H9 (cell line): Measurements from ENCODE around the gene BTNL3. TPM values are rescaled to one million over a fixed set of nuclear protein-coding genes. Genes with fewer than 3 reads are reported as not detected.
A peak's percentile ranks its signal among the peaks of the same experiment; 100 is the strongest.

Experiments
- DNase-seq: peaks from one replicate; pipeline ENCODE4 v3.0.0-alpha.2; 2017
- H2AFZ ChIP-seq: one replicate; pipeline ENCODE4 v1.6.1; 2013; ENCODE audit warnings: mild to moderate bottlenecking, low read length, control low read depth, moderate library complexity
- H2AK5ac ChIP-seq: 2 replicates; pipeline ENCODE4 v1.6.1; 2013; ENCODE audit warnings: low read length, control low read depth, mixed read lengths; ENCODE audit not compliant: insufficient read length
- H2BK120ac ChIP-seq: one replicate; pipeline ENCODE4 v1.6.1; 2013; ENCODE audit warnings: low read depth, mild to moderate bottlenecking, low read length, control low read depth, inconsistent platforms; ENCODE audit not compliant: poor library complexity, severe bottlenecking
- H2BK12ac ChIP-seq: 2 replicates; pipeline ENCODE4 v1.6.1; 2013; ENCODE audit warnings: low read length, control low read depth, mixed read lengths, low read depth; ENCODE audit not compliant: insufficient read length
- H2BK15ac ChIP-seq: 2 replicates; pipeline ENCODE4 v1.6.1; 2013; ENCODE audit warnings: low read depth, low read length, control low read depth
- H2BK20ac ChIP-seq: one replicate; pipeline ENCODE4 v1.6.1; 2013; ENCODE audit warnings: low read depth, mild to moderate bottlenecking, low read length, control low read depth, inconsistent platforms; ENCODE audit not compliant: poor library complexity, severe bottlenecking
- H2BK5ac ChIP-seq: 2 replicates; pipeline ENCODE4 v1.6.1; 2013; ENCODE audit warnings: low read length, control low read depth, mixed read lengths; ENCODE audit not compliant: insufficient read length
- H3K14ac ChIP-seq: 2 replicates; pipeline ENCODE4 v1.6.1; 2013; ENCODE audit warnings: low read length, control low read depth; ENCODE audit not compliant: insufficient read depth
- H3K18ac ChIP-seq: 2 replicates; pipeline ENCODE4 v1.6.1; 2013; ENCODE audit warnings: low read depth, mild to moderate bottlenecking, mixed read lengths, low read length, control low read depth; ENCODE audit not compliant: insufficient read length
- H3K23ac ChIP-seq: 2 replicates; pipeline ENCODE4 v1.6.1; 2013; ENCODE audit warnings: low read length, control low read depth, mixed read lengths, low read depth; ENCODE audit not compliant: insufficient read length
- H3K23me2 ChIP-seq: 2 replicates; pipeline ENCODE4 v1.6.1; 2013; ENCODE audit warnings: low read depth, mild to moderate bottlenecking, mixed read lengths, low read length, control low read depth; ENCODE audit not compliant: insufficient read length, poor library complexity, severe bottlenecking
- H3K27ac ChIP-seq: 2 replicates; pipeline ENCODE4 v1.5.1; 2013; ENCODE audit warnings: low read length, control low read depth, mixed read lengths, low read depth; ENCODE audit not compliant: insufficient read length
- H3K27me3 ChIP-seq: 2 replicates; pipeline ENCODE4 v1.6.1; 2013; ENCODE audit warnings: low read length, control low read depth, inconsistent platforms; ENCODE audit not compliant: insufficient read depth
- H3K4ac ChIP-seq: 2 replicates; pipeline ENCODE4 v1.6.1; 2013; ENCODE audit warnings: low read depth, mild to moderate bottlenecking, control low read depth, inconsistent platforms, low read length, moderate library complexity
- H3K4me1 ChIP-seq: 2 replicates; pipeline ENCODE4 v1.6.1; 2013; ENCODE audit warnings: low read length, control low read depth, inconsistent platforms; ENCODE audit not compliant: insufficient read depth
- H3K4me2 ChIP-seq: 2 replicates; pipeline ENCODE4 v1.6.1; 2013; ENCODE audit warnings: low read length, control low read depth, mixed read lengths; ENCODE audit not compliant: insufficient read length, insufficient read depth
- H3K56ac ChIP-seq: 2 replicates; pipeline ENCODE4 v1.6.1; 2013; ENCODE audit warnings: low read depth, mild to moderate bottlenecking, mixed read lengths, low read length, control low read depth; ENCODE audit not compliant: insufficient read length
- H3K79me1 ChIP-seq: 2 replicates; pipeline ENCODE4 v1.6.1; 2013; ENCODE audit warnings: low read depth, mild to moderate bottlenecking, moderate library complexity, low read length, control low read depth, inconsistent platforms; ENCODE audit not compliant: insufficient read depth, poor library complexity, severe bottlenecking
- H3K79me2 ChIP-seq: 2 replicates; pipeline ENCODE4 v1.6.1; 2013; ENCODE audit warnings: low read length, control low read depth, inconsistent platforms; ENCODE audit not compliant: insufficient read depth
- H3K9ac ChIP-seq: 2 replicates; pipeline ENCODE4 v1.6.1; 2013; ENCODE audit warnings: low read length, control low read depth, mixed read lengths; ENCODE audit not compliant: insufficient read length; ENCODE audit errors: extremely low read depth
- H3K9me3 ChIP-seq: one replicate; pipeline ENCODE4 v1.6.1; 2013; ENCODE audit warnings: low read depth, low read length, inconsistent platforms; ENCODE audit not compliant: control insufficient read depth
- H3T11ph ChIP-seq: one replicate; pipeline ENCODE4 v1.6.1; 2013; ENCODE audit warnings: mild to moderate bottlenecking, low read length, control low read depth, inconsistent platforms
- H4K20me1 ChIP-seq: one replicate; pipeline ENCODE4 v1.6.1; 2013; ENCODE audit not compliant: control insufficient read depth, insufficient read length, insufficient read depth
- H4K5ac ChIP-seq: 2 replicates; pipeline ENCODE4 v1.6.1; 2013; ENCODE audit warnings: low read depth, mild to moderate bottlenecking, mixed read lengths, low read length, control low read depth; ENCODE audit not compliant: insufficient read length
- H4K8ac ChIP-seq: replicated peaks from 2 replicates; pipeline ENCODE4 v1.6.1; 2013; ENCODE audit warnings: low read length, control low read depth, mixed read lengths, low read depth; ENCODE audit not compliant: insufficient read length
- H4K91ac ChIP-seq: 2 replicates; pipeline ENCODE4 v1.6.1; 2013; ENCODE audit warnings: low read depth, mild to moderate bottlenecking, moderate library complexity, mixed read lengths, low read length, control low read depth; ENCODE audit not compliant: insufficient read length
- H3K27ac Mint-ChIP-seq, 3 experiments: 2 replicates in 2 of 3; 3 replicates in 1 of 3; pipeline ENCODE4 v1.8.0; 2020 to 2021; ENCODE audit warnings: mixed read lengths in 3 of 3, mild to moderate bottlenecking in 1 of 3, moderate library complexity in 1 of 3
- H3K27me3 Mint-ChIP-seq: 2 replicates; pipeline ENCODE4 v1.8.0; 2021; ENCODE audit warnings: low read depth, mild to moderate bottlenecking, moderate library complexity, mixed read lengths
- H3K36me3 Mint-ChIP-seq, 3 experiments: 2 replicates in 2 of 3; 3 replicates in 1 of 3; pipeline ENCODE4 v1.8.0; 2020 to 2021; ENCODE audit warnings: low read depth in 3 of 3, mixed read lengths in 3 of 3; ENCODE audit not compliant: insufficient read depth in 1 of 3
- H3K4me1 Mint-ChIP-seq, 2 experiments: 2 replicates each; pipeline ENCODE4 v1.8.0; 2020; ENCODE audit warnings: mixed read lengths in 2 of 2
- H3K4me3 Mint-ChIP-seq, 2 experiments: 2 replicates in 1 of 2; 3 replicates in 1 of 2; pipeline ENCODE4 v1.8.0; 2020 to 2021; ENCODE audit warnings: mild to moderate bottlenecking in 2 of 2, mixed read lengths in 2 of 2, moderate library complexity in 1 of 2
- H3K9me3 Mint-ChIP-seq, 2 experiments: 2 replicates in 1 of 2; 3 replicates in 1 of 2; pipeline ENCODE4 v1.8.0; 2020; ENCODE audit warnings: mild to moderate bottlenecking in 2 of 2, mixed read lengths in 2 of 2, moderate library complexity in 1 of 2
- CTCF ChIP-seq: fragments of 200-600 bp; sonication (generic); conservative IDR thresholded peaks from 3 replicates; pipeline ENCODE4 v1.8.0; 2021; ENCODE audit warnings: antibody characterized with exemption, mild to moderate bottlenecking
- WGBS: extraction: QIAGEN DNeasy Blood & Tissue Kit; methylation state at CpG from one replicate; pipeline ENCODE4 v1.1.7; 2013; ENCODE audit warnings: missing lambda C conversion rate, low lambda C conversion rate, mixed read lengths; ENCODE audit not compliant: insufficient read length; ENCODE audit errors: extremely low coverage; 5-methylcytosine and 5-hydroxymethylcytosine counted together
- total RNA-seq: library from RNA; stranded (reverse); gene quantifications from 2 replicates; pipeline ENCODE4 v1.2.1, GENCODE V29; 2021

BTNL3 gene
- total RNA-seq, 1 experiment from 2014 or later, result not detected

DNA sequence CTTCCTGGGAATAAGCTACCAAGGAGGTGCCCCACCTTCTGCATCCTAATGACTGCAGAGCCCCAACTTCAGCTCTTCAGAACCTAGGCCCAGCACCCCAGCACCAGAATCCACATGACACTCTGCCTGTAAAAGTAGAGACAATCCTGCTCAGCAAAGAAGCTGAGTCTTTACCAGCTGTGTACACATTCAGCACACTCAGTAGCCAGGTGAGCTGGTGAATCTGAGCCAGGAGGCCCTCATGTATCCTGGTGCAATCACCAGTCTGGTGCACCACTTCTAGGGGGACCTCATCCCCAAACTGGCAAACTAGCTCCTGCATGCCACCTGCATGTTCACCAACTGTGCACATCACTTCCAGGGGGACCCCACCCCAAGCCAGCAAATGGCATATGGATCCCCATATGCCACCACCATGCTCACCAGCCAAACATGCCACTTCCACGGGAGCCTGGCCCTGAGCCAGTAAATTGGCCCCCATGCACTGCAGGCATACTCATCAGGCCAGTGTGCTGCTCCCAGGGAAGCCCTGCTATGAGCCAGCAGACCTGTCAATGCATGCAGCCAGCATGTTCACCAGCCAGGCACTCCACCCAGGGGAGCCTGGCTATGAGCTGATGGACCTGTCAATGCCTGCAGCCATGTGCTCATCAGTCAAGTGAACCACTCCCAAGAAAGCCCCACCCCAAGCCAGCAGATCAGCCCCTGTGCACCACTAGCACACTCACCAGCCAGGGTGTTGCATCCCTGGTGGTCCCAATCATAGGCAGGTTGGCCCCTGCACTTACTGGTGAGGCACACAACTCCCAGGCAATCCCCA lies 35.8 kb downstream of the BTNL3 start:
- no peak overlapping the region for H3K27ac ChIP-seq
- Mint-ChIP-seq H3K4me1 (peaks cover 10 to 12% of the 10 kb centered on the region in 2 experiments), H3K27ac (peak overlapping the region in 1 of 3 experiments; percentile 80; a peak in 1 of 7 replicates), H3K36me3 (peaks cover 0 to 5% (median 0%) of the 10 kb centered on the region in 3 experiments; a peak in 1 of 7 replicates), H3K4me3 (no peak overlapping the region), H3K9me3 (peaks cover 12 to 25% of the 10 kb centered on the region in 2 experiments; a peak in 4 of 5 replicates), H3K27me3 (peaks cover 29% of the 10 kb centered on the region)
- H3K27me3 ChIP-seq, result no peaks in the 10 kb centered on the region
- no peak overlapping the region for H2AFZ ChIP-seq
- H3K4ac ChIP-seq, result no peak overlapping the region
- no peak overlapping the region for H4K91ac ChIP-seq
- no peaks in the 10 kb centered on the region for H3K23me2 ChIP-seq
- no peak overlapping the region for H3K4me2 ChIP-seq
- DNase-seq, result no peak
- no peak overlapping the region for H3K23ac ChIP-seq
- H3K79me2 ChIP-seq, result no peaks in the 10 kb centered on the region
- H3K18ac ChIP-seq, result no peak overlapping the region
- H2AK5ac ChIP-seq, result no peak overlapping the region
- WGBS, result no CpG with 5 or more reads among the region's 1 CpG
- H3K56ac ChIP-seq, result no peak overlapping the region
- no peak overlapping the region for H3T11ph ChIP-seq
- TF ChIP-seq CTCF, result no peak
- no peak overlapping the region for H2BK120ac ChIP-seq
- no peak overlapping the region for H2BK12ac ChIP-seq
- no peak overlapping the region for H3K9ac ChIP-seq
- no peaks in the 10 kb centered on the region for H3K9me3 ChIP-seq
- no peaks in the 10 kb centered on the region for H3K79me1 ChIP-seq
- no peak overlapping the region for H2BK20ac ChIP-seq
- H3K14ac ChIP-seq, result no peak overlapping the region; the same call in 1 of the 2 replicates
- H3K4me1 ChIP-seq, result no peaks in the 10 kb centered on the region; the same call in 1 of the 2 replicates
- H4K20me1 ChIP-seq, result no peaks in the 10 kb centered on the region
- H2BK15ac ChIP-seq, result no peak overlapping the region
- H4K8ac ChIP-seq, result no peak overlapping the region
- H4K5ac ChIP-seq, result no peak overlapping the region
- no peak overlapping the region for H2BK5ac ChIP-seq
